Kidney capillary endothelial cell (primary cell): ENCODE results near the gene ZMPSTE24.

Experiments
- DNase-seq: peaks from one replicate; pipeline ENCODE4 v3.0.0-alpha.2; 2018; ENCODE audit warnings: low spot score

ZMPSTE24 gene

DNA sequence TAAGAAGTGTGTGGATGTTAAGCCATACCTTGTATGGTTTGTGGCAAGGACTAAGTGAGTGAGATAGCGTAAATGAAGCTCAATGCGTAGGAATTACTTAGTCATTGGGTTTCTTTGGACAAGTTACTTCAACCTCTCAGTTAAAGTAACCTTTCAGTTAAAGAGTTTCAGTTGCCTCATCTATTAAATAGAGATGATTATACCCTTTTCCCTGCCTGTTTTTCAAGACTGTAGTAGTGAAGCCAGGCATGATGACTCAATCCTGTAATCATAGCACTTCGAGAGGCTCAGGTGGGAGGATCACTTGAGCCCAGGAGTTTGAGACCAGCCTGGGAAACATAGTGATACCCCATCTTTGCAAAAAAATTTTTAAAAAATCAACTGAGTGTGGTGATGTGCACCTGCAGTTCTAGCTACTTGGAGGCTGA, 6.3 kb downstream of the ZMPSTE24 start:
- no peak for DNase-seq

GRCh38 chr1:40265298-40265697, 7.3 kb downstream of the ZMPSTE24 start:
- DNase-seq = no peak

- DNase-seq = no peak
These were observed 7.9 kb downstream of the ZMPSTE24 start for GRCh38 chr1:40265919-40266318.

DNA sequence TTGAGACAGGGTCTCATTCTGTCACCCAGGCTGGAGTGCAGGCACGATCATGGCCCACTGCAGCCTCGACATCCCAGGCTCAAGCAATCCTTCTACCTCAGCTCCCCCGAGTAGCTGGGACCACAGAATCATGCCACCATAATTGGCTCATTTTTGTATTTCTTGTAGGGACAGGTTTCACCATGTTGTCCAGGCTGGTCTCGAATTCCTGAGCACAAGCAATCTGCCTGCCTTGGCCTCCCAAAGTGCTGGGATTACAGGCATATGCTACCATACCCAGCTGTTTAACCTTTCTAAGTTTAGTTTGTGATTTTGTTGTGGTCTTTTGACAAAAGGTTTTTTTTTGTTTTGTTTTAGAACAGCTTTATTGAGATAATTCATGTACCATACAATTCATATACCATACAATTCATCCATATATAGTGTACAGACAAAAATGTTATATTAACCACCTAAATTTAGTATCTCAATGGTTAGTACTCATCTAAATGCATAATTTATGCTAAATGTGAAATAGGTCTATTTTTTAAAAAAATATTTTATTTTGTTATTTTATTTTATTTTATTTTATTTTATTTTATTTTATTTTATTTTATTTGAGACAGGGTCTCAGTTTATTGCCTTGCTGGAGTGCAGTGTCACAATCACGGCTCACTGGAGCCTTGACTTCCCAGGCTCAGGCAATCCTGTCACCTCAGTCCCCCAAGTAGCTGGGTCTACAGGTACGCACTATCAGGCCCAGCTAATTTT, 8.9 kb downstream of the ZMPSTE24 start:
- no peak for DNase-seq

DNA sequence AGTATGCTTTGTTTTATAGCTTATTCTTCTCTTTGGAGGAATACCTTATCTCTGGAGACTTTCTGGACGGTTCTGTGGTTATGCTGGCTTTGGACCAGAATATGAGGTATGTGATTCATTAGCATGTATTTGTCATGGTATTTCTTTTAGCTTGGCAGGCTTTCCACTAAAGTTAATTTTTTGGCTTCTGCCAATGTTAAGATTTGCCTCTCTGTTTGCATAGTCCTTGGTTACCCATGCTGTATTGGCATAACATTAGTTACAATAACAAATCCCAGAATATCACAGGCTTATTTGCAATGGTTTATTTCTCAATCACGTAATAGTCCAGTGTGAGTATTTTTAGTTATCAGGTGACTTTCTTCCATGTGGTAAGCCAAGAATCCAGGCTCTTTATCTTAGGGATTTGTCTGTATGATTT, 9.7 kb downstream of the ZMPSTE24 start:
- no peak for DNase-seq

GRCh38 chr1:40268211-40268610, 10.2 kb downstream of the ZMPSTE24 start:
- no peak for DNase-seq

GRCh38 chr1:40270152-40270834, 12.3 kb downstream of the ZMPSTE24 start:
- no peak for DNase-seq

- no peak for DNase-seq
These were observed 14.7 kb downstream of the ZMPSTE24 start for GRCh38 chr1:40272653-40273213.

- no peak for DNase-seq
These were observed 15.6 kb downstream of the ZMPSTE24 start for GRCh38 chr1:40273547-40274166.

GRCh38 chr1:40274331-40274730, 16.3 kb downstream of the ZMPSTE24 start:
- no peak for DNase-seq

- no peak for DNase-seq
These were observed 18.1 kb downstream of the ZMPSTE24 start for GRCh38 chr1:40276122-40276521.

GRCh38 chr1:40281853-40282252, 23.8 kb downstream of the ZMPSTE24 start:
- DNase-seq = no peak

DNA sequence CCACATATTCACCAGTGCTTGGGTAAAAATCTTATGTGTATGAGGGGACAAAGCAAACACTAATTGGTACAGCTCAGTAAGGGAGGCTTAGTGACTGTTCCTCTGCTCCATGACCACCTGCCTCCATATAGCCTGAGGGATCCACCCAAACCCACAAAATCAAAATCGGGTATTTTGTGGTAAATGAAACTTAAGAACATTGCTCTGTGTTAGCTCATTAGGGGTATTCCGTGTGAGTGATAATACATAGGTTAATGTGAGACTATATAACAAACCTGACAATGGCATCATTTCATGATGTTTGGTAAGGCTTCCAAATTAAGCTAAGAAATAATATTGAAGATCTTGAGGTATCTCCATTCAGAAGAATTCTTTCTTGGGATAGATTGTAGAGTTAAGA, 33.3 kb downstream of the ZMPSTE24 start:
- no peak for DNase-seq

DNA sequence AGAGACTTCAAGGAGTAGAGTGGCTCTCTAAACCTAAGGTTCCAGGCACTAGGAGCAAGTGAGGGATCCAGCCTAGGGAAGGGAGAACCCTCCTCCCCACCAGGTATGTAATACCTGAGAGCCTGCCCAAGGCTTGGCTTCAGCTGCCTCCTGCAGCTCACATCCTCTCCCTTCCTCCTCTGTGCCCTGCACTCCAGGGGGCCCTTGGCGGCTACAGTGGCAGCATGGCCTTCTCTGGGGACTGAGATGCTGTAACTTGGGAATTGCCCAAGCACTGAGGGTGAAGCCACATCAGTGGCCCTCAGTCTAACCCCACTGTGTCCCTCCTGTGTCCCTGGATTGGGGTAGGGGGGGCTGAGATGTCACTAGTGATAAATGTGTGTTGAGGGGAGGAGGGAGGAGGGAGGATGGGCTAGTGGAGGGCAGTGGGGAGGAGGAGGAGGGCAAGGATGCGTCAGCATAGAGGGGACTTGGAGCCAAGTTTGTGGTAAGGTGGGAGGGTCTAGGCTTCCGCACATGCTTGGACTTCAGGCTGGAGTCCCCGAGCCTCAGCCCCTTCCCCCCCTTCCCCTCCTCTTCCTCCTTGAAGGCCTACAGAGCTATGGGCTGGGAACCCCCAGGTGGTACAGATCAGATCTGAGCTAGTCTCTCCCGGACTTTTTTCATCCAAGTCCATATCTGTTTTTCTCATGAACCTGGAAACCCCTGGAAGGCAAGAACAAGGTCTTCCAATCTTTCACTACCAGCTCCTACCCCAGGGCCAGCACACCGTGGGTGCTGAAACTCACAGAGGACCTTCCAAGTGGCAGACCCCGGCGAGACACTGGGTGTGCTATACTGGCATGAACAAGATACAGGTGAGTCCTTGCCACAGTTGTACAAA, 41.6 kb downstream of the ZMPSTE24 start:
- DNase-seq = no peak

DNA sequence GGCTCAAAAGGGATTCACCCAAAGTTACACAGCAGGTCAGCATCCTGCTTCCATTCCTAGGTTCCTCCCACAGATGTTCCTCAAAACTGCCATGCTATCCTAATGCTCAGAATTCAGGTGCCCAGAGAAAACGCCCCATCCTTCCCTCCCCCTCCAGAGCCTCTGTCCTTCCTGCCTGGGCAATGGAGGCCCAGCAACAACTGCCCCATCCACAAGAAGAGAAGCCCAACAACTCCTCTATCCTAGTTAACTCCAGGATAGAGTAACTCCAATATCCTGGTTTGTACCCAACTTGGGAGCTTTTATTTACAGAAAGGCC, 42.2 kb downstream of the ZMPSTE24 start:
- DNase-seq = no peak

- no peak for DNase-seq
These were observed 42.6 kb downstream of the ZMPSTE24 start for GRCh38 chr1:40300651-40301050.

- no peak for DNase-seq
These were observed 43.0 kb downstream of the ZMPSTE24 start for GRCh38 chr1:40301066-40301465.

GRCh38 chr1:40301541-40302299, 43.7 kb downstream of the ZMPSTE24 start:
- no peak for DNase-seq

- DNase-seq = no peak
These were observed 44.4 kb downstream of the ZMPSTE24 start for GRCh38 chr1:40302475-40302874.

GRCh38 chr1:40303051-40303771, 45.2 kb downstream of the ZMPSTE24 start:
- no peak for DNase-seq

DNA sequence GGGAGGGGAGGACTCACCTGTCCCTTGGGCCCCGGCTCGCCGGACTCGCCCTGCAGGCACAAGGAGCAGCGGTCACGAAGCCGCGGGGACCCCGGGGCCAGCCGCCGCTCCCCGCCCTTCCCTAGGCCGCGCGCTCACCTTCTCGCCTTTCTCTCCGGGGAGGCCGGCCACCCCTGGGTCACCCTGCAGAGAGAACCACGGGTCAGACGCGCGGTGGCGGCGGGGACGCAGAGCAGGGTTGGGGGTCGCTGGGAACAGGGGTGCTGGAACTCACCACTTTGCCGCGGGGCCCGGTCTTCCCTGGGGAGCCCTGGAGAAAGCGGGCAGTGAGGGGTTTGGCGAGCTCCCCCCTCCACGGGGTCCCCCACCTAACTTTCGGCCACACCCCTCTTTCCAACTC, 45.8 kb downstream of the ZMPSTE24 start:
- DNase-seq = no peak
